Esophagus muscularis mucosa (tissue), 3 donors: Measurements from ENCODE around the gene AP5S1.

Source experiments
- CTCF ChIP-seq, 3 experiments: fragments of 200-600 bp in 2 of 3; fragments of 450-650 bp in 1 of 3; sonication (generic) in 2 of 3; IDR thresholded peaks; one replicate each; pipeline ENCODE4 v1.5.1; 2017 to 2019; ENCODE audit warnings: antibody characterized with exemption in 3 of 3, mild to moderate bottlenecking in 2 of 3, moderate library complexity in 1 of 3
- POLR2A ChIP-seq: fragments of 450-650 bp; IDR thresholded peaks from one replicate; pipeline ENCODE4 v1.6.1; 2017; ENCODE audit warnings: antibody characterized with exemption, moderate library complexity, mild to moderate bottlenecking, low read depth
- POLR2AphosphoS5 ChIP-seq, 2 donors: sonication (generic); formaldehyde crosslinking; IDR thresholded peaks; one replicate each; pipeline ENCODE4 v1.6.1; 2017; ENCODE audit warnings: antibody characterized with exemption in 2 of 2

GRCh38 chr20:3804254-3804751, 16.0 kb upstream of the AP5S1 start:
- TF ChIP-seq CTCF (IDR thresholded peaks at IDR 0.05) (no peak), POLR2A (no peak), POLR2AphosphoS5 (IDR thresholded peaks at IDR 0.05) (no peak)
